H9 (cell line): ENCODE measurements around the gene MYO5B. TPM values are rescaled to one million over a fixed set of nuclear protein-coding genes. Genes with fewer than 3 reads are reported as not detected.
A peak's percentile ranks its signal among the peaks of the same experiment; 100 is the strongest.

Experiments used
- DNase-seq: peaks from one replicate; pipeline ENCODE4 v3.0.0-alpha.2; 2017
- H2AFZ ChIP-seq: one replicate; pipeline ENCODE4 v1.6.1; 2013; ENCODE audit warnings: mild to moderate bottlenecking, low read length, control low read depth, moderate library complexity
- H2AK5ac ChIP-seq: 2 replicates; pipeline ENCODE4 v1.6.1; 2013; ENCODE audit warnings: low read length, control low read depth, mixed read lengths; ENCODE audit not compliant: insufficient read length
- H2BK120ac ChIP-seq: one replicate; pipeline ENCODE4 v1.6.1; 2013; ENCODE audit warnings: low read depth, mild to moderate bottlenecking, low read length, control low read depth, inconsistent platforms; ENCODE audit not compliant: poor library complexity, severe bottlenecking
- H2BK12ac ChIP-seq: 2 replicates; pipeline ENCODE4 v1.6.1; 2013; ENCODE audit warnings: low read length, control low read depth, mixed read lengths, low read depth; ENCODE audit not compliant: insufficient read length
- H2BK15ac ChIP-seq: 2 replicates; pipeline ENCODE4 v1.6.1; 2013; ENCODE audit warnings: low read depth, low read length, control low read depth
- H2BK20ac ChIP-seq: one replicate; pipeline ENCODE4 v1.6.1; 2013; ENCODE audit warnings: low read depth, mild to moderate bottlenecking, low read length, control low read depth, inconsistent platforms; ENCODE audit not compliant: poor library complexity, severe bottlenecking
- H2BK5ac ChIP-seq: 2 replicates; pipeline ENCODE4 v1.6.1; 2013; ENCODE audit warnings: low read length, control low read depth, mixed read lengths; ENCODE audit not compliant: insufficient read length
- H3K14ac ChIP-seq: 2 replicates; pipeline ENCODE4 v1.6.1; 2013; ENCODE audit warnings: low read length, control low read depth; ENCODE audit not compliant: insufficient read depth
- H3K18ac ChIP-seq: 2 replicates; pipeline ENCODE4 v1.6.1; 2013; ENCODE audit warnings: low read depth, mild to moderate bottlenecking, mixed read lengths, low read length, control low read depth; ENCODE audit not compliant: insufficient read length
- H3K23ac ChIP-seq: 2 replicates; pipeline ENCODE4 v1.6.1; 2013; ENCODE audit warnings: low read length, control low read depth, mixed read lengths, low read depth; ENCODE audit not compliant: insufficient read length
- H3K23me2 ChIP-seq: 2 replicates; pipeline ENCODE4 v1.6.1; 2013; ENCODE audit warnings: low read depth, mild to moderate bottlenecking, mixed read lengths, low read length, control low read depth; ENCODE audit not compliant: insufficient read length, poor library complexity, severe bottlenecking
- H3K27ac ChIP-seq: 2 replicates; pipeline ENCODE4 v1.5.1; 2013; ENCODE audit warnings: low read length, control low read depth, mixed read lengths, low read depth; ENCODE audit not compliant: insufficient read length
- H3K27me3 ChIP-seq: 2 replicates; pipeline ENCODE4 v1.6.1; 2013; ENCODE audit warnings: low read length, control low read depth, inconsistent platforms; ENCODE audit not compliant: insufficient read depth
- H3K4ac ChIP-seq: 2 replicates; pipeline ENCODE4 v1.6.1; 2013; ENCODE audit warnings: low read depth, mild to moderate bottlenecking, control low read depth, inconsistent platforms, low read length, moderate library complexity
- H3K4me1 ChIP-seq: 2 replicates; pipeline ENCODE4 v1.6.1; 2013; ENCODE audit warnings: low read length, control low read depth, inconsistent platforms; ENCODE audit not compliant: insufficient read depth
- H3K4me2 ChIP-seq: 2 replicates; pipeline ENCODE4 v1.6.1; 2013; ENCODE audit warnings: low read length, control low read depth, mixed read lengths; ENCODE audit not compliant: insufficient read length, insufficient read depth
- H3K56ac ChIP-seq: 2 replicates; pipeline ENCODE4 v1.6.1; 2013; ENCODE audit warnings: low read depth, mild to moderate bottlenecking, mixed read lengths, low read length, control low read depth; ENCODE audit not compliant: insufficient read length
- H3K79me1 ChIP-seq: 2 replicates; pipeline ENCODE4 v1.6.1; 2013; ENCODE audit warnings: low read depth, mild to moderate bottlenecking, moderate library complexity, low read length, control low read depth, inconsistent platforms; ENCODE audit not compliant: insufficient read depth, poor library complexity, severe bottlenecking
- H3K79me2 ChIP-seq: 2 replicates; pipeline ENCODE4 v1.6.1; 2013; ENCODE audit warnings: low read length, control low read depth, inconsistent platforms; ENCODE audit not compliant: insufficient read depth
- H3K9ac ChIP-seq: 2 replicates; pipeline ENCODE4 v1.6.1; 2013; ENCODE audit warnings: low read length, control low read depth, mixed read lengths; ENCODE audit not compliant: insufficient read length; ENCODE audit errors: extremely low read depth
- H3K9me3 ChIP-seq: one replicate; pipeline ENCODE4 v1.6.1; 2013; ENCODE audit warnings: low read depth, low read length, inconsistent platforms; ENCODE audit not compliant: control insufficient read depth
- H3T11ph ChIP-seq: one replicate; pipeline ENCODE4 v1.6.1; 2013; ENCODE audit warnings: mild to moderate bottlenecking, low read length, control low read depth, inconsistent platforms
- H4K20me1 ChIP-seq: one replicate; pipeline ENCODE4 v1.6.1; 2013; ENCODE audit not compliant: control insufficient read depth, insufficient read length, insufficient read depth
- H4K5ac ChIP-seq: 2 replicates; pipeline ENCODE4 v1.6.1; 2013; ENCODE audit warnings: low read depth, mild to moderate bottlenecking, mixed read lengths, low read length, control low read depth; ENCODE audit not compliant: insufficient read length
- H4K8ac ChIP-seq: replicated peaks from 2 replicates; pipeline ENCODE4 v1.6.1; 2013; ENCODE audit warnings: low read length, control low read depth, mixed read lengths, low read depth; ENCODE audit not compliant: insufficient read length
- H4K91ac ChIP-seq: 2 replicates; pipeline ENCODE4 v1.6.1; 2013; ENCODE audit warnings: low read depth, mild to moderate bottlenecking, moderate library complexity, mixed read lengths, low read length, control low read depth; ENCODE audit not compliant: insufficient read length
- H3K27ac Mint-ChIP-seq, 3 experiments: 2 replicates in 2 of 3; 3 replicates in 1 of 3; pipeline ENCODE4 v1.8.0; 2020 to 2021; ENCODE audit warnings: mixed read lengths in 3 of 3, mild to moderate bottlenecking in 1 of 3, moderate library complexity in 1 of 3
- H3K27me3 Mint-ChIP-seq: 2 replicates; pipeline ENCODE4 v1.8.0; 2021; ENCODE audit warnings: low read depth, mild to moderate bottlenecking, moderate library complexity, mixed read lengths
- H3K36me3 Mint-ChIP-seq, 3 experiments: 2 replicates in 2 of 3; 3 replicates in 1 of 3; pipeline ENCODE4 v1.8.0; 2020 to 2021; ENCODE audit warnings: low read depth in 3 of 3, mixed read lengths in 3 of 3; ENCODE audit not compliant: insufficient read depth in 1 of 3
- H3K4me1 Mint-ChIP-seq, 2 experiments: 2 replicates each; pipeline ENCODE4 v1.8.0; 2020; ENCODE audit warnings: mixed read lengths in 2 of 2
- H3K4me3 Mint-ChIP-seq, 2 experiments: 2 replicates in 1 of 2; 3 replicates in 1 of 2; pipeline ENCODE4 v1.8.0; 2020 to 2021; ENCODE audit warnings: mild to moderate bottlenecking in 2 of 2, mixed read lengths in 2 of 2, moderate library complexity in 1 of 2
- H3K9me3 Mint-ChIP-seq, 2 experiments: 2 replicates in 1 of 2; 3 replicates in 1 of 2; pipeline ENCODE4 v1.8.0; 2020; ENCODE audit warnings: mild to moderate bottlenecking in 2 of 2, mixed read lengths in 2 of 2, moderate library complexity in 1 of 2
- WGBS: extraction: QIAGEN DNeasy Blood & Tissue Kit; methylation state at CpG from one replicate; pipeline ENCODE4 v1.1.7; 2013; ENCODE audit warnings: missing lambda C conversion rate, low lambda C conversion rate, mixed read lengths; ENCODE audit not compliant: insufficient read length; ENCODE audit errors: extremely low coverage; 5-methylcytosine and 5-hydroxymethylcytosine counted together
- total RNA-seq: library from RNA; stranded (reverse); gene quantifications from 2 replicates; pipeline ENCODE4 v1.2.1, GENCODE V29; 2021
- TF ChIP-seq, protein P1 (sequence below): fragments of 200-600 bp; sonication (generic); conservative IDR thresholded peaks from 3 replicates; pipeline ENCODE4 v1.8.0; 2021; ENCODE audit warnings: antibody characterized with exemption, mild to moderate bottlenecking

The MYO5B gene
- total RNA-seq, 1 experiment from 2014 or later: 9.3 TPM

DNA sequence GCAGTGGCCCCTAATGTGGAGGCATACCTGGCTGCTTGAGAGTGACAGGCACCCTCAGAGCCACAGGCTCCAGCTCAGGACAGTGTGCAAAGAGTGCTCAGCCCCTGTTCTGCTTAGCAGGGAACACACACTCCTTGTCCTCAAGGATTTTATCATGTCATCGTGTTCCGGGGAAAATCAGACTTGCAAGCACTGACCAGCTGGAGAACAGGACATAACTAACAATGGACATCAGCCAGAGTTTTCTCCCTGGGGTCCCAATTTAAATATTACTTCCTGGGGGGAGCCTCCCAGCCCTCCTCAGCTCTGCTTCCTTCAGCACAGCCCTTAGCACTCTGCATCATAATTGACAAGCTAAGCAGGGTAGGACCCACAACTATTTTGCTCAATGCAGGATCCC, 206.2 kb downstream of the MYO5B start:
- no peak for DNase-seq
- Histone ChIP-seq H3K23me2 (no peaks in the 10 kb centered on the region), H2BK20ac (no peak overlapping the region), H3K9ac (no peak overlapping the region), H4K20me1 (no peaks in the 10 kb centered on the region), H3K4ac (no peak overlapping the region), H4K5ac (no peak overlapping the region), H2BK15ac (no peak overlapping the region), H3K56ac (no peak overlapping the region), H3K27ac (no peak overlapping the region), H2BK12ac (no peak overlapping the region), H3K23ac (no peak overlapping the region), H4K8ac (no peak overlapping the region), H2AK5ac (no peak overlapping the region), H3K79me2 (no peaks in the 10 kb centered on the region), H2BK5ac (no peak overlapping the region), H3K79me1 (no peaks in the 10 kb centered on the region), H3K14ac (no peak overlapping the region), H2AFZ (no peak overlapping the region), H3K18ac (no peak overlapping the region), H3K4me2 (no peak overlapping the region), H3K27me3 (no peaks in the 10 kb centered on the region), H3K4me1 (peaks cover 13% of the 10 kb centered on the region; the same call in 1 of the 2 replicates), H3K9me3 (no peaks in the 10 kb centered on the region), H4K91ac (no peak overlapping the region), H3T11ph (no peak overlapping the region), H2BK120ac (no peak overlapping the region)
- H3K4me3 Mint-ChIP-seq: no peak overlapping the region
- no peaks in the 10 kb centered on the region for H3K36me3 Mint-ChIP-seq
- peaks cover 29 to 31% of the 10 kb centered on the region in 2 experiments for H3K4me1 Mint-ChIP-seq
- TF ChIP-seq, protein P1, sequence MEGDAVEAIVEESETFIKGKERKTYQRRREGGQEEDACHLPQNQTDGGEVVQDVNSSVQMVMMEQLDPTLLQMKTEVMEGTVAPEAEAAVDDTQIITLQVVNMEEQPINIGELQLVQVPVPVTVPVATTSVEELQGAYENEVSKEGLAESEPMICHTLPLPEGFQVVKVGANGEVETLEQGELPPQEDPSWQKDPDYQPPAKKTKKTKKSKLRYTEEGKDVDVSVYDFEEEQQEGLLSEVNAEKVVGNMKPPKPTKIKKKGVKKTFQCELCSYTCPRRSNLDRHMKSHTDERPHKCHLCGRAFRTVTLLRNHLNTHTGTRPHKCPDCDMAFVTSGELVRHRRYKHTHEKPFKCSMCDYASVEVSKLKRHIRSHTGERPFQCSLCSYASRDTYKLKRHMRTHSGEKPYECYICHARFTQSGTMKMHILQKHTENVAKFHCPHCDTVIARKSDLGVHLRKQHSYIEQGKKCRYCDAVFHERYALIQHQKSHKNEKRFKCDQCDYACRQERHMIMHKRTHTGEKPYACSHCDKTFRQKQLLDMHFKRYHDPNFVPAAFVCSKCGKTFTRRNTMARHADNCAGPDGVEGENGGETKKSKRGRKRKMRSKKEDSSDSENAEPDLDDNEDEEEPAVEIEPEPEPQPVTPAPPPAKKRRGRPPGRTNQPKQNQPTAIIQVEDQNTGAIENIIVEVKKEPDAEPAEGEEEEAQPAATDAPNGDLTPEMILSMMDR: no peak
- no CpG with 5 or more reads among the region's 2 CpGs for WGBS
- no peaks in the 10 kb centered on the region for H3K9me3 Mint-ChIP-seq
- H3K27me3 Mint-ChIP-seq: no peaks in the 10 kb centered on the region; the same call in none of the 2 replicates
- peak overlapping the region in 2 of 3 experiments; percentile 92 to 93; a peak in 2 of 7 replicates for H3K27ac Mint-ChIP-seq
